ENCODE data around the gene HSPA4L. TPM values are rescaled to one million over a fixed set of nuclear protein-coding genes. Genes with fewer than 3 reads are reported as not detected.

Gene HSPA4L
- total RNA-seq, 1 experiment from 2014 or later = 8.7 TPM

DNA sequence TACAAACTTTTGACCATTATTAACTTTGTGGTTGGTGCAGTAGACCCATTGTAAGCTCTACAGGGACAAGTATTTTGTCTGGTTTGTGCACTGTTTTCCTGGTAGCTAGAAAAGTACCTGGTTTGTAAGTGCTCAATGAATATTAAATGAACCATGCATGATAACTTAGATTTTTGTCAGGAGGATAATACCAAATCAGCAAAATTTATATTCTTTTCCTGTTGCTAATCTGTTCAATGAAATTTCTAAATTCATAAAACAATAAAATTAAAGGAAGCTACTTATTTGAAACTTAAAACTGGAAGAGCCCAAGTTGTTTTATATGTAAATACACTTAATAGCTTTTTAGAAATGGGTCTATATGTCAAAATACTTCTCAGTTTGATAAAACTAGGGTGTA lies 17.6 kb downstream of the HSPA4L start:
- H3K27ac ChIP-seq (ENCODE audit: low read length) = no peak overlapping the region
- ChIA-PET CTCF (no interaction called here), POLR2A (ENCODE audit: unreplicated experiment) (no interaction called here)
- TF ChIP-seq CTCF (conservative IDR thresholded peaks at IDR 0.05; ENCODE audit: low read depth, low read length) = no peak
- no peak for TF ChIP-seq EZH2 (IDR thresholded peaks at IDR 0.05; ENCODE audit: low read length, unreplicated experiment)
- no peak for TF ChIP-seq EZH2phosphoT487 (IDR thresholded peaks at IDR 0.05; ENCODE audit: borderline replicate concordance, low read length)
- H4K20me1 ChIP-seq (ENCODE audit: low read length) = no peaks in the 10 kb centered on the region
- H3K79me2 ChIP-seq (ENCODE audit: low read length) = no peaks in the 10 kb centered on the region
- no peaks in the 10 kb centered on the region for H3K27me3 ChIP-seq (ENCODE audit: low read length)
- no TSS peak for BruUV-seq (replicated peaks)
- DNase-seq (no peak), ATAC-seq (no peak)
- no peaks in the 10 kb centered on the region for H3K9me2 ChIP-seq (replicated peaks; ENCODE audit: low read length)
- no peaks in the 10 kb centered on the region for H3K4me1 ChIP-seq (ENCODE audit: insufficient read depth, low read length)
- intact Hi-C loops (cut with micrococcal nuclease) = no loop called here
- H3K4me3 ChIP-seq (ENCODE audit: low read length) = no peak overlapping the region
- H3K9ac ChIP-seq (ENCODE audit: low read length) = no peak overlapping the region
- H3K4me2 ChIP-seq (ENCODE audit: low read length) = no peak overlapping the region
- no peaks in the 10 kb centered on the region for H3F3A ChIP-seq (ENCODE audit: low read length, unreplicated experiment)
- no peaks in the 10 kb centered on the region for H3K9me3 ChIP-seq (ENCODE audit: low read length)
- H3K36me3 ChIP-seq (ENCODE audit: low read depth, low read length) = no peaks in the 10 kb centered on the region; the same call in 1 of the 2 replicates
- no peak overlapping the region for H2AFZ ChIP-seq (ENCODE audit: low read length)

DNA sequence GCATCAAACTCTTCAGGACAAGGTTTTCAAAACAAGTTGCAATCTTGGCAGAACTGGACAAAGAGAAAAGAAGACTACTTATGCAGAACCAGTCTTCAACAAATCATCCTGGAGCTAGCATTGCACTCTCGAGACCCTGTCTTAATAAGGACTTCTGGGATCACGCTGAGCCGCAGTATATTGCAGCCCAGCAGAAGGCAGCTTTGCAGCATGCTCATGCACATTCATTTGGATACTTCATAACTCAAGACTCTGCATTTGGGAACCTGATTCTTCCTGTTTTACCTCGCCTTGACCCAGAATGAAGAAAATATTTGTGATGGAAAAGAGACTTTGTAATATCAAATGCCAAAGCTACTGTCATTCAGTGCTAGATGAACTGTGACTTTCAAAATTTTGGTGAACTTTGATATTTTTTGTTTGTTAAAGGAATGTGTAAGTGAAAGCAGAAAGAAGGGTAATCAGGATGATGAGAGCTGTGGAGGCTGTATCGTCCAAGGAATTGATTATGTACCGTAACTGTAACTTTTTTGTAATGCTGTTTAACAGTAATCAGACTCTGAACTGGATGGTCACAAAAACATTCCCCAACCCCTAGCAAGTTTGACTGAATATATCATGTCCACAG lies 27.2 kb downstream of the HSPA4L start:
- DNase-seq (no peak), ATAC-seq (no peak)
- intact Hi-C loops (cut with micrococcal nuclease) = no loop called here
- CTCF ChIA-PET = no interaction called here
- H2AFZ ChIP-seq (ENCODE audit: low read length) = no peak overlapping the region
- no peak overlapping the region for H3K9ac ChIP-seq (ENCODE audit: low read length)
- H3K36me3 ChIP-seq (ENCODE audit: low read depth, low read length) = no peaks in the 10 kb centered on the region
- TF ChIP-seq EZH2phosphoT487 (IDR thresholded peaks at IDR 0.05; ENCODE audit: borderline replicate concordance, low read length) (no peak), EZH2 (IDR thresholded peaks at IDR 0.05; ENCODE audit: low read length, unreplicated experiment) (no peak), CTCF (conservative IDR thresholded peaks at IDR 0.05; ENCODE audit: low read depth, low read length) (no peak)
- no peak overlapping the region for H3K4me2 ChIP-seq (ENCODE audit: low read length)
- H3K79me2 ChIP-seq (ENCODE audit: low read length) = no peaks in the 10 kb centered on the region
- no peaks in the 10 kb centered on the region for H3K9me2 ChIP-seq (replicated peaks; ENCODE audit: low read length)
- no peak overlapping the region for H3K4me3 ChIP-seq (ENCODE audit: low read length)
- POLR2A ChIA-PET (ENCODE audit: unreplicated experiment) = no interaction called here
- H3K9me3 ChIP-seq (ENCODE audit: low read length) = no peaks in the 10 kb centered on the region
- H3K27ac ChIP-seq (ENCODE audit: low read length) = no peak overlapping the region
- no peaks in the 10 kb centered on the region for H3K27me3 ChIP-seq (ENCODE audit: low read length)
- H3F3A ChIP-seq (ENCODE audit: low read length, unreplicated experiment) = no peaks in the 10 kb centered on the region
- H3K4me1 ChIP-seq (ENCODE audit: insufficient read depth, low read length) = no peaks in the 10 kb centered on the region
- BruUV-seq (replicated peaks) = no TSS peak
- H4K20me1 ChIP-seq (ENCODE audit: low read length) = no peaks in the 10 kb centered on the region

- ATAC-seq = no peak
- Histone ChIP-seq H3K4me3 (ENCODE audit: low read length) (no peak overlapping the region), H4K20me1 (ENCODE audit: low read length) (no peaks in the 10 kb centered on the region), H2AFZ (ENCODE audit: low read length) (no peak overlapping the region), H3K9ac (ENCODE audit: low read length) (no peak overlapping the region), H3F3A (ENCODE audit: low read length, unreplicated experiment) (no peaks in the 10 kb centered on the region), H3K27ac (ENCODE audit: low read length) (no peak overlapping the region), H3K4me1 (ENCODE audit: insufficient read depth, low read length) (no peaks in the 10 kb centered on the region), H3K27me3 (ENCODE audit: low read length) (no peaks in the 10 kb centered on the region), H3K9me2 (replicated peaks; ENCODE audit: low read length) (no peaks in the 10 kb centered on the region), H3K36me3 (ENCODE audit: low read depth, low read length) (no peaks in the 10 kb centered on the region), H3K4me2 (ENCODE audit: low read length) (no peak overlapping the region), H3K79me2 (ENCODE audit: low read length) (no peaks in the 10 kb centered on the region), H3K9me3 (ENCODE audit: low read length) (no peaks in the 10 kb centered on the region)
- no peak for DNase-seq
- TF ChIP-seq CTCF (conservative IDR thresholded peaks at IDR 0.05; ENCODE audit: low read depth, low read length) = no peak
- TF ChIP-seq EZH2phosphoT487 (IDR thresholded peaks at IDR 0.05; ENCODE audit: borderline replicate concordance, low read length) = no peak
- ChIA-PET CTCF (no interaction called here), POLR2A (ENCODE audit: unreplicated experiment) (no interaction called here)
- intact Hi-C loops (cut with micrococcal nuclease) = no loop called here
- BruUV-seq (replicated peaks) = no TSS peak
These were observed 28.4 kb downstream of the HSPA4L start for GRCh38 chr4:127810551-127810950.

All from PC-3 (cell line).